Neural crest cell (in vitro differentiated cells): ENCODE data around the gene SFTPA2. TPM values are rescaled to one million over a fixed set of nuclear protein-coding genes. Genes with fewer than 3 reads are reported as not detected.
"Not testable (repeated sequence)": the region's sequence is repeated elsewhere in the genome, so short reads cannot be mapped to it uniquely, and the experiment has no call there.

Experiments used
- DNase-seq: peaks from one replicate; pipeline ENCODE4 v3.0.0; 2021; ENCODE audit warnings: low read depth, mixed read lengths, low spot score
- H3K27ac Mint-ChIP-seq: one replicate; pipeline ENCODE4 v1.8.0; 2021; ENCODE audit warnings: mild to moderate bottlenecking, mixed read lengths; ENCODE audit not compliant: unreplicated experiment
- H3K27me3 Mint-ChIP-seq: 2 replicates; pipeline ENCODE4 v1.8.0; 2021; ENCODE audit warnings: low read depth, mild to moderate bottlenecking, mixed read lengths
- H3K36me3 Mint-ChIP-seq: 2 replicates; pipeline ENCODE4 v1.8.0; 2021; ENCODE audit warnings: low read depth, mild to moderate bottlenecking, mixed read lengths
- H3K4me1 Mint-ChIP-seq: 2 replicates; pipeline ENCODE4 v1.8.0; 2021; ENCODE audit warnings: mixed read lengths
- H3K4me3 Mint-ChIP-seq: one replicate; pipeline ENCODE4 v1.8.0; 2021; ENCODE audit warnings: mild to moderate bottlenecking, mixed read lengths
- H3K9me3 Mint-ChIP-seq: 2 replicates; pipeline ENCODE4 v1.8.0; 2021; ENCODE audit warnings: mixed read lengths
- total RNA-seq: library from RNA; stranded (reverse); gene quantifications from 2 replicates; pipeline ENCODE4 v1.2.1, GENCODE V29; 2021
- TF ChIP-seq, protein P1 (sequence below): fragments of 200-600 bp; sonication (generic); conservative IDR thresholded peaks from 2 replicates; pipeline ENCODE4 v1.5.0; 2021; ENCODE audit warnings: antibody characterized with exemption, mild to moderate bottlenecking

The SFTPA2 gene
- total RNA-seq, 1 donor from 2014 or later: not detected

DNA sequence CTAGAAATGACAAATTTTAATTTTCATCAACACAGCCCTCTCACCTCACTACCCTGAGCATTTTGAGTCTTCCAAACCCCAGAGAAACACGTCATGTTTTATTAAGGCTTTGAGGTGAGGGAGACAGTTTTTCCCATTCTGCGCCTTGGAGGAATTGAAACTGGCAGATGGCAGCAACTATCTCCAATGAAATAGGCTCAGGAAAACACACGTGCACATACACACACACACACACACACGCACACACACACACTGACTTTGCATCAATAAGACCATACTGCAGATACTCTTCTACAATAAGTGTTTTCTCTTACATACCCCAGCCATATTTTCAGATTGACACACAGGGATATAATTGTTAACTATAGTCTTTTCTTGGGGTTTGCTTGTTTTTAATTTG, 3.2 kb upstream of the SFTPA2 start:
- Mint-ChIP-seq H3K9me3 (peaks cover 4% of the 10 kb centered on the region), H3K4me1 (peaks cover 7% of the 10 kb centered on the region)
- TF ChIP-seq, protein P1, sequence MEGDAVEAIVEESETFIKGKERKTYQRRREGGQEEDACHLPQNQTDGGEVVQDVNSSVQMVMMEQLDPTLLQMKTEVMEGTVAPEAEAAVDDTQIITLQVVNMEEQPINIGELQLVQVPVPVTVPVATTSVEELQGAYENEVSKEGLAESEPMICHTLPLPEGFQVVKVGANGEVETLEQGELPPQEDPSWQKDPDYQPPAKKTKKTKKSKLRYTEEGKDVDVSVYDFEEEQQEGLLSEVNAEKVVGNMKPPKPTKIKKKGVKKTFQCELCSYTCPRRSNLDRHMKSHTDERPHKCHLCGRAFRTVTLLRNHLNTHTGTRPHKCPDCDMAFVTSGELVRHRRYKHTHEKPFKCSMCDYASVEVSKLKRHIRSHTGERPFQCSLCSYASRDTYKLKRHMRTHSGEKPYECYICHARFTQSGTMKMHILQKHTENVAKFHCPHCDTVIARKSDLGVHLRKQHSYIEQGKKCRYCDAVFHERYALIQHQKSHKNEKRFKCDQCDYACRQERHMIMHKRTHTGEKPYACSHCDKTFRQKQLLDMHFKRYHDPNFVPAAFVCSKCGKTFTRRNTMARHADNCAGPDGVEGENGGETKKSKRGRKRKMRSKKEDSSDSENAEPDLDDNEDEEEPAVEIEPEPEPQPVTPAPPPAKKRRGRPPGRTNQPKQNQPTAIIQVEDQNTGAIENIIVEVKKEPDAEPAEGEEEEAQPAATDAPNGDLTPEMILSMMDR: no peak

DNA sequence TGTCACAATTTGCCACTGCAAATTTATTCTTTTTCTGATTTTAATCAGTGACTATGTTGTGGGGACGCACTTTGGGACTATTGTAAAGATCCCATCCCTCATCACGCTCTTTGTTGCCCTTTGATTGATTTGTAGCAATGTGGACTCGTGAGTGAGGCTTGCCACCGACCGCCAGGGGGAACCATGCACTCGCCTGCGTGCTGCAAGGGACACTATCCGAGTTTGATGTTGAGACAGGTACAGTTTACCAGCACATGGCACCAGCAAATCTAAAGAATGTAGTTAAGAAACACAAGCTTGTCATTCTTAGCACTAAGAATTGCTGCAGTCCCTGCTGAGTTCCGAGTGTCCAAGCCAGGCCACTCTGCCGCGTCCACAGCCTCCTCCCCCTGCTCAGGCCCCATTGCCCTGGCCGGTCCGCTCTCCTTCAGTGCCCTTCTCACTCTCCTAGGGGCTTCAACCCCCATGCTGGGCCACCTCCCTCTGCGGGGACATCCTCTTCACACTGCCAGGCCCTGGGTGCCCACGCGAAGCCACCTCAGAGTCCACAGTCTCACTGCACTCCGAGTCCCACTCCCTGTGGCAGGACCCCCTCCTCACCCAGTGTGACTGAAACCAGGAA, 2.0 kb upstream of the SFTPA2 start:
- peak; percentile 73 for DNase-seq

More for the DNA sequence above, 3.2 kb upstream of the SFTPA2 start:
- Mint-ChIP-seq H3K36me3 (peaks cover 3% of the 10 kb centered on the region), H3K27ac (no peak overlapping the region), H3K4me3 (no peak overlapping the region), H3K27me3 (peaks cover 4% of the 10 kb centered on the region)
- DNase-seq: no peak

DNA sequence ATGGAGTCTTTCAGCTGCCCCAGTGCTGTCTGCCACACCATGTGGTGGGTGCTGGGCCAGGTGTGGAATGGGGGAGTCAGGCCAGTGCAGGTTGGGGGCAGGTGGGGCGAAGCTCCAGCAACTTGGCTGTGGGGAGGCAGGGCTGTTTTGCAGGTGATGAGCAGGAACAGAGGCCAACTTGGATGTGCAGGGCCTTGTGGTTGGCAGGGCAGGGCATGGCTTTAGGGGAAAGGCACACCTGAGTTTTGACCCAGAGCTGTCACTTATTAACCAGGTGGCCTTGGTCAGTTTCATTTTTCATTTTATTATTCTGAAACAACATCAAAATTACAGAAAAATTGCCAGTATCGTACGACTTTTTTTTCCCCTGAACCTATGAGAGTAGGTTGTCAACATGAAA, 1.1 kb upstream of the SFTPA2 start:
- Mint-ChIP-seq H3K4me1 (peaks cover 7% of the 10 kb centered on the region), H3K36me3 (no peaks in the 10 kb centered on the region), H3K27ac (no peak overlapping the region), H3K9me3 (no peaks in the 10 kb centered on the region), H3K4me3 (no peak overlapping the region), H3K27me3 (no peaks in the 10 kb centered on the region)
- DNase-seq: no peak
- TF ChIP-seq, protein P1: no peak

More for the DNA sequence above, 2.0 kb upstream of the SFTPA2 start:
- Mint-ChIP-seq H3K27me3 (peaks cover 4% of the 10 kb centered on the region), H3K36me3 (peaks cover 3% of the 10 kb centered on the region), H3K4me3 (no peak overlapping the region), H3K9me3 (peaks cover 4% of the 10 kb centered on the region), H3K4me1 (peaks cover 7% of the 10 kb centered on the region), H3K27ac (no peak overlapping the region)
- TF ChIP-seq, protein P1: peak; percentile 88

DNA sequence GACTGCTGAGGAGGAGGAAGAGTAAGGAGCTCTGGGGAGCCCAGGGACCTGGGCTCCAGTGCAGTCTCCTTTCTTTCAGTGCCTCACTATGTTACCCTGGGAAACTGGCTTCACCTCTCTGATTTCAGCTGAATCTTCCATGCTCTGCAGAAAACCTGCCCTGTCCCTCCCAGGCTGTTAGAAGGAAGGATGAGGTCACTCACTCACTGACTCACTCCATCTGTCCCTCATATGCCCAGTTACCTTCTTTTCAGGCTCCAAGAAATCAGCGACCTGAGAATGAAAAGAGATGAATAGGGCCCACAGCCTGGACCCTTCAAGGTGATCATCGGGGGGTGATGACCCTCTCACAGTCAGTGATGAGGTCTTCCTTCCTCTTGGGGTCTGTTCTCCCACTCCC, 481 bp downstream of the SFTPA2 start:
- H3K36me3 Mint-ChIP-seq: no peaks in the 10 kb centered on the region
- H3K27me3 Mint-ChIP-seq: no peaks in the 10 kb centered on the region
- H3K4me1 Mint-ChIP-seq: peaks cover 7% of the 10 kb centered on the region
- H3K4me3 Mint-ChIP-seq: no peak overlapping the region
- TF ChIP-seq, protein P1: no peak
- H3K27ac Mint-ChIP-seq: no peak overlapping the region
- H3K9me3 Mint-ChIP-seq: no peaks in the 10 kb centered on the region
- no peak for DNase-seq

DNA sequence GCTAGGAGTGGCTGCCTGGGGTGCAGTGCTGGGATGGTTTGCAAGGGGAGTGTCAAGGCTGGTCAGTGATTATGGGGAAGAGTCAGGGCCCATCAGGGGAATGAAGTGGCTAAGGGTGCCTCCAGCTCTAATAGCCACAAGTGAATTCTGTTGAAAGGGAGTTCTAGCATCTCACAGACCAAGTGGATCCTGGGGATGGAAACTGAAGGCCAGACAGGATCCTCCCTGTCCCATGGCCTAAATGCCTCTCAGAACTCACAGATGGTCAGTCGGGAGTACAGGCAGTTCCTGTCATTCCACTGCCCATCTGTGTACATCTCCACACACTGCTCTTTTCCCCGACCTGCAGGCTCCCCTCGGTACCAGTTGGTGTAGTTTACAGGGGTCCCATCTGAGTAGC, 3.2 kb downstream of the SFTPA2 start:
- not testable (repeated sequence) for H3K27ac Mint-ChIP-seq, H3K27me3 Mint-ChIP-seq, H3K36me3 Mint-ChIP-seq, H3K4me3 Mint-ChIP-seq, H3K9me3 Mint-ChIP-seq, DNase-seq
- H3K4me1 Mint-ChIP-seq: peaks cover 11% of the 10 kb centered on the region

DNA sequence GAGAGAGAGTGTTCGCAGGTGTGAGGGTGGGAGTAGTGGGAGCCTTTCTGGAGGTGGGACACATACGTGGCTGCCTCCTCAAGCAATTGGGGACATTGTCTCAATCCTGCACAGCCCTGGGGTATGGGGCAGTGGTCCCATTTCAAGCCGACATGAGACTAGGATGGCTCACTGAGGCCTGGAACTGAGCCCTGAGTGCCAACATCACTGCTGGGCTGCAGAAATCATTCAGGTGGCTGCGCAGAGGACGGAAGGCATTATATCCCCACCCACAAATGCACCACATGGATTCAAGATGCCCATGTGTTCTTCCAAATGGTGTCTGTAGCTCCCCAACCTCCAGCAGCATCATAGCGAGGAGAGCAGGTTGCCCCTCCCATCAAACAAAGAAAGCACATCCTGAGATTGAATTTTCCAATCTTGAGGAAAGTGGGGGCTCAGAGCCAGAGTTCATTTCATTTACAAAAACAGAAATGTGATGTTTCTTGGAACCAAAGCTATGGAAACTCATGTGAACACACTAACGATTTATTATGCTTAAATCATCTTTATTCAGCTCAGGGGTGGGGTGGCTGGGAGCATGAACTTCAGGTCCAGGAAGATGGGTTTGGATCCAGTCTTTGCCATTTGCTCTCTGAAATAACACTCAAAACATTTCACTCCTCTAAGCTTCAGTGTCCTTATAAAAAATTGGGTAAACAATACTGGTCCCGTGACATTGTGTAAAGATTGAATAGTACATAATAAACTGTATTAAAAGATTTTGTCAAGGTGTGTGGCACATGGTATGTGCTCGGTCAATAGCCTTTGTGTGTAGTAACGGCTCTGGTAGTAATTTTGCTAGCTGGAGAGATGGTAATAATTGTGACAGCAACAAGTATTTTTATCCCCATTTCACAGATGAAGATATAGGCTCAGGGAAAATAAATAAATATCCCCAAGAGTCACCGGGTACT, 4.6 kb downstream of the SFTPA2 start:
- DNase-seq: no peak
- no peak overlapping the region for H3K27ac Mint-ChIP-seq
- H3K36me3 Mint-ChIP-seq: no peaks in the 10 kb centered on the region
- peaks cover 6% of the 10 kb centered on the region for H3K4me1 Mint-ChIP-seq
- H3K4me3 Mint-ChIP-seq: no peak overlapping the region
- TF ChIP-seq, protein P1: no peak
- H3K9me3 Mint-ChIP-seq: no peaks in the 10 kb centered on the region
- H3K27me3 Mint-ChIP-seq: no peaks in the 10 kb centered on the region
